C4-2B (cell line): ENCODE results near the gene STK32C.

Experiments
- H3K27ac ChIP-seq: fragments of 450-650 bp; 2 replicates; pipeline ENCODE4 v1.5.1; 2017
- ZFX ChIP-seq: fragments of 450-650 bp; IDR thresholded peaks from 2 replicates; pipeline ENCODE4 v1.6.1; 2017
- TF ChIP-seq, protein P1 (sequence below): fragments of 450-650 bp; conservative IDR thresholded peaks from 2 replicates; pipeline ENCODE4 v1.5.1; 2017; ENCODE audit warnings: mild to moderate bottlenecking

Gene STK32C

DNA sequence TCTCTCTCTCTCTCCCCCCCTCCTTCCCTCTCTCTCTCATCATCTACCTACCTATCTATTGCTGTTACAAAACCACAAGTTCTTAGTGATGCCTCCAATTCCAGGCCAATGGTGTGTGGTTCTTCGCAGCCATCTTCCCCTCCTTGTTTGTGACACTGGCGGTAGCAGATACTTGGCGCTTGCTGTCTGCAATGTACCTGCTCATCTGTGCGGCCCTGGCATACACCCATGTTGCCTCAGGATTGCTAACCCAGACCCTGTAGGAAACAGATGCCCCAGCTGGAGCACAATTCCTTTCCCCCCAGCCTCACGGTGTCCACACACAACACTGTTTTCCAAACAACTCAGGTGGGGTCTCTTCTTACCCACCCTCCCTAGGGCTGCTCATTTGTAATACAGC is 134.6 kb downstream of the STK32C start:
- H3K27ac ChIP-seq, result no peak overlapping the region
- no peak for TF ChIP-seq ZFX
- TF ChIP-seq, protein P1, sequence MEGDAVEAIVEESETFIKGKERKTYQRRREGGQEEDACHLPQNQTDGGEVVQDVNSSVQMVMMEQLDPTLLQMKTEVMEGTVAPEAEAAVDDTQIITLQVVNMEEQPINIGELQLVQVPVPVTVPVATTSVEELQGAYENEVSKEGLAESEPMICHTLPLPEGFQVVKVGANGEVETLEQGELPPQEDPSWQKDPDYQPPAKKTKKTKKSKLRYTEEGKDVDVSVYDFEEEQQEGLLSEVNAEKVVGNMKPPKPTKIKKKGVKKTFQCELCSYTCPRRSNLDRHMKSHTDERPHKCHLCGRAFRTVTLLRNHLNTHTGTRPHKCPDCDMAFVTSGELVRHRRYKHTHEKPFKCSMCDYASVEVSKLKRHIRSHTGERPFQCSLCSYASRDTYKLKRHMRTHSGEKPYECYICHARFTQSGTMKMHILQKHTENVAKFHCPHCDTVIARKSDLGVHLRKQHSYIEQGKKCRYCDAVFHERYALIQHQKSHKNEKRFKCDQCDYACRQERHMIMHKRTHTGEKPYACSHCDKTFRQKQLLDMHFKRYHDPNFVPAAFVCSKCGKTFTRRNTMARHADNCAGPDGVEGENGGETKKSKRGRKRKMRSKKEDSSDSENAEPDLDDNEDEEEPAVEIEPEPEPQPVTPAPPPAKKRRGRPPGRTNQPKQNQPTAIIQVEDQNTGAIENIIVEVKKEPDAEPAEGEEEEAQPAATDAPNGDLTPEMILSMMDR, result no peak

DNA sequence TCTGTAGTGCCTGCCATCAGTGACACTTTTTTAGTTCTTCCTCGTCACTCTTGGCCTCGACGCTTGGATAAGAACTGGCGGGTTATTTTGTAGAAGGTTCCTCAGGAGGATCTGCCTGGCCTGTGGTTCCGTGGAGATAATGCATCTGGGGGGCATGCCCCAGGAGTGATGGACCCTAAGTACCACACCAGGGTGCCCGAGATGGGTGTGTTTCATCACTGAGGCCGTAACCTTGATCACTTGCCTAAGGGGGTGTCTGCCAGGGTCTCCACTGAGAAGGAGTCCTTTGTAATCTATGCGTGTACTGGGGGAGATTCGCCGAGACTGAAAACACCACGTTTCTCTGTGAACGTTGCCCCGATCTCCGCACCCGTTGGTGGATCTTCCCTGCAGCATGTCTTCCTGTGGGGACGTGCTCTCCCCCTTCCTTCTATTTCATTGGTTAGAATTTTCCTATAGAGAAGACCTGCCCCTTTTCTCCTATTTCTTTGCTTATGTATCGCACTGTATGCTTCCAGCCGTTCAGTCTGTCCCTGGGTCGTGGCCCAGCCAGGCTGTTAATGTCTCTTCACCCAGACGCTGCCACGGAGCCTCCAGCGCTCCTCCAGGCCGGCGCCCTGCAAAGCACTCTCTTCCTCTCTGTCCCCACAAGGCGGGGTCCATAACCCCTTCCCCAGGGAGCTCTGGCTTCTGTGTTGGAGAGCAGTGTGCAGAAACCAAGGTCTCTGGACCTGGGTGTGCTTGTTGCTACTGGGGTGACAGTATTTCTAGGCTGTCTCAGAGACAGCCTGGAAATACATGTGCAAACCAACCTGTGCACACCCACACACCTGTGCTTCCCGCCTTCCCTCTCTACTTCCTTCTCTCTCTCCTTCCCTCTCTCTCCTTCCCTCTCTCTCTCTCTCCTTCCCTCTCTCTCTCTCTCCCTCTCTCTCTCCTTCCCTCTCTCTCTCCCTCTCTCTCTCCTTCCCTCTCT is 135.4 kb downstream of the STK32C start:
- no peak overlapping the region for H3K27ac ChIP-seq
- no peak for TF ChIP-seq ZFX
- TF ChIP-seq, protein P1, result no peak

DNA sequence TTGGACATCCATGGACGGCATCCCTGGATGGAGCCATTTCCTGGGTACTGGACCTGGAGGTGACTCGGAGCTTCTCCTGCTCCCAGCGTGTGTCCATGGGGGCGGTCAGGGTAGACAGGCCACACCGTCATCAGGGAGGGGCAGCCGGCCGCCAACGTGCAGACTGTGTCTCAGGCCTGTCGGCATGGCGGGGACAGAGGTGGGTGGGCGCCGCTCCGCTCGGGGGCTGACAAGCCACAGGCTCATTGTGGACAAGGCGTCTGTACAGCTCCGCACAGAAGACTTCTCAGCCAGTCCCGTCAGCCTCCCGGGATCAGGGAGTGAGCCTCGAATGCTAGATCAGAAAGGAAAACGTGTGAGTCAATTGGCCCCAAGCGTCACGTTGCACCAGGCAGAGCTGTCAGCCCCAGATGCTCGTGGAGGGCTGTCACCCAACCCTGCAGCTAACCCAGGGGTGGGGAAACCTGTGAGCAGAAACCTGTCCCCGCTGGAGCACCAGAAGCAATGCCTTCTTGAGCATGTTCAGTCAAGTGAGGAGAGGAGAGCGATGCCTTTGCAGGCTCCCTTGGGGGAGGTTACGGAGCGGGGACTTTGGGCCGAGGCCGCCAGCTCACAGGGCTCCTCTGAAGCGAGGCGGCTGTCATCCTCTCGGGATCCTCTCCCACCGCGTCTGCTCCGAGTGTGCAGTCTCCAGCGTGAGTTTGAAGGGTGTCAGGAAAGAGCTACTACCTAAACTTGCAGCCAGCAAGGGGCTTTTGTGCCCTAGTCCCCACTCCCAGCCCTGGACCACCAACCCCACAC is 137.0 kb downstream of the STK32C start:
- TF ChIP-seq ZFX, result no peak
- TF ChIP-seq, protein P1, result no peak
- no peak overlapping the region for H3K27ac ChIP-seq

DNA sequence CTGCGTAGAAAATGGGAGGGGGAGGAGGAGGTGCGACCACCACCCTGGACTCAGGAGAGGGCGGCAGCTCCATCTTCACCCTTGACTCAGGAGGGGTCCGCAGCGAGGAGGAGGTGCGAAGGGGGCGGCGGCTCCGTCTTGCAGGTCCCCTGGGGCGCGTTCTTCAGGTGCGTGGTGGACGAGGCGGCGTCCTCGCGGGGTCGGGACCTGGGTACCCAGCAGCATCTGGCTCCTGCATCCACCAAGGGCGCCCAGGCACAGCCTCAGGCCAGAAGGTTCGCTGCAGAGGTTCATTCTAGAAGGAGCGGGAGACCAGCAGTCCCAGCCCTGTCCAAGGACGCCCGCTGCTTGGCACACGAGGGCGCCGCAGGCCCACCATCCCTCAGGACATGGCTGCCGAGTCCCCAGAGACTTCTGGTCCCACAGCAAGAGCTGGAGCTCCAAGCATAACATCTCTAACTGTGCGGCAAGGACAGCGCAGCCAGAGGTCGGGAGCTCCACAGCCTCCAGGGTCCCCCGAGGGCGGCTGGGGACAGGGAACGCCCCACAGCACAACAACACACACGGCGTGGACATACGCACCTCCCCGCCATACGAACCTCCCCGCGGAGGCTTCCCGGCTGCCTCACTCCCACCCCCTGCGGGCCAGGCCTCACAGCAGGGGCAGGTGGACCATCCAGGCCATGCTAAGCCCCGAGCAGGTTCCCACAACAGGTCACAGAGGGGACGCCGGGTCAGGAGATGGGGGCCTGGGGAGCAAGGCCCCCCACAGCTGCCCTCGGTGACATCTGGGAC is 137.8 kb downstream of the STK32C start:
- TF ChIP-seq, protein P1, result no peak

DNA sequence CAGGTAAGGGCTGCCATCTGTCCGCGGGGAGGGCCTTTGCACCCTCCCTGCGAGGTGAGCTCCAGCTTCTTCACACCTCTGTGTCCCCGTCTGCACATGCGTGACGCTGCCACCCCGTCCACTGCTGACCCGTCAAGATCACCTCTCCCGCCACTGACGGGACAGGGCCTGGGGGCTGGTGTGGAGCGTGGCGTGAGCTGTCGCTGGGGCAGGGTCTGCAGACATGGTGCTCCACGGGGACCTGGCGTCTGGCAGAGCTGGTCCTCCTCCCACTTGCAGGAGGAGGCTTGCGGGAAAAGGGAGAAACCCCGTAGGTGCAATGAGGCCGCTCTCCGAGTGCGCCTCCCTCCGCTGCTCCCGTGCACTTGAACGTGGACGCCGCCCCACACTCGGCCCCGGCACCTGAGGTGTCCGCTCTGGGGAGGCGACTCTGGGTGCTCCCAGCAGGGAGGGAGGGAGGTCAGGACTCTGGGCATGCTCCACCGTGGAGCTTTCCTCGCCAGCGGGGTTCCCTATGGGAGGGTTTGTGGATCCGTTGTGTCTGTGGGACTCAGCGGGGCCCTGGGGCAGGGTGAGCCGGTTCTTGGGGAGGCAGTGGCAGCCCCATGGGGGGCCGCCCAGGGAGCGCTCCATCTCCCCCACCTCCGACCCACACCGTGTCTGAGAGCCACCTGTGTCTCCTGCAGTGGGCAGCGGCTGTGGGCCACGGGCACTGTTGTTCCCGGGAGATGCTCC is 138.6 kb downstream of the STK32C start:
- H3K27ac ChIP-seq, result no peak overlapping the region
- TF ChIP-seq, protein P1, result no peak
- no peak for TF ChIP-seq ZFX

More for the DNA sequence above, 137.8 kb downstream of the STK32C start:
- no peak overlapping the region for H3K27ac ChIP-seq

DNA sequence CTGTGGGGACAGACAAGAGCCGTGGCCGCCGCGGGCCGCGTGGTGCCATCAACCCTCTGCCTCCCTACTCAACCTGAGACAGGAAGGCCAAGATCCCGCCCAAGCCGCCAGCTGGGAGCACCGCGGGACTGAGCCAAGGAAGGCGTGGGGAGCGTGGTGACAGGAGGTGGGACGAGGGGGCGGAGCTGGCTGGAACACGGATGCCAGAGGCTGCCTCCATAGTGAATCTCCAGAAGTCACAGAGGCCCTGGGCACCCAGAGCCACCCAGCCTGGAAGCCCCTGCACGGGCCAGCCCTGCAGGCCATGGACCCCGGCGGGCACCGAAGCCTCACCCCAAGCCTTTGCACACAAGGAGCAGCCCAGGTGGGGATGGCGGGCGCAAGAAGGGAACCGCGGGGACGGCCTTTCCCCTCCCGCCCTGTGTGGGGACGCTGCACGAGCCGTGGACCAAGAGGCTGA is 139.1 kb downstream of the STK32C start:
- TF ChIP-seq, protein P1, result no peak
- no peak for TF ChIP-seq ZFX
- no peak overlapping the region for H3K27ac ChIP-seq
